ENCODE results near the gene SPINK1. TPM values are rescaled to one million over a fixed set of nuclear protein-coding genes. Genes with fewer than 3 reads are reported as not detected.
A peak's percentile ranks its signal among the peaks of the same experiment; 100 is the strongest.

Gene SPINK1
- total RNA-seq, 4 donors from 2014 or later = 22.5 to 317 (median 54.1) TPM; not detected in 1

DNA sequence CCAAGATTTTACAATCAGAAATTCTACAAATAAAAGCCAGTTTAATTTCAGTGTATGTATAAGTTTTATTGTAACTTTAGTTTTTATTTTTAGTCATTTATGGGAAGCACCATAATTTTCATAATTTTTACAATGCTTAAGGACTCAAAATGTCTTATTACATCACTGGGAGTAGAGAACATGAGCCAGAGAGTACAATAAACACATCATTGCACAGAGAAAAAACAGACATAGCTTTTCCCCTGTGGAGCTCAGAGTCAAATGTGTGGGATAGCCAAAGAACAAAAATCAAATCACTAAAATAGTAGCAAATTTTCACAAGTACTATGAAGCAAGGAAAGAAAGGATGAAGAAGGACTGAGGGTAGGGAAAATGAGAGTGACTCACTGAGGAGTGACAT is 43.4 kb downstream of the SPINK1 start:
- Histone ChIP-seq H3K9me3 (no peaks in the 10 kb centered on the region), H3K27me3 (no peaks in the 10 kb centered on the region), H3K4me3 (no peak overlapping the region), H3K27ac (peak overlapping the region in 2 of 4 donors; percentile 39 to 64), H3K4me1 (no peaks in the 10 kb centered on the region), H3K36me3 (no peaks in the 10 kb centered on the region)
- DNase-seq = no peak
- in situ Hi-C loops (cut with MboI; ENCODE audit: low pct_ligation_motif_present in 1 of 4, low pct_unique_long_range_greater_than_20kb in 1 of 4, low sequenced_read_pairs in 3 of 4) = no loop called here
- TF ChIP-seq, protein P1, sequence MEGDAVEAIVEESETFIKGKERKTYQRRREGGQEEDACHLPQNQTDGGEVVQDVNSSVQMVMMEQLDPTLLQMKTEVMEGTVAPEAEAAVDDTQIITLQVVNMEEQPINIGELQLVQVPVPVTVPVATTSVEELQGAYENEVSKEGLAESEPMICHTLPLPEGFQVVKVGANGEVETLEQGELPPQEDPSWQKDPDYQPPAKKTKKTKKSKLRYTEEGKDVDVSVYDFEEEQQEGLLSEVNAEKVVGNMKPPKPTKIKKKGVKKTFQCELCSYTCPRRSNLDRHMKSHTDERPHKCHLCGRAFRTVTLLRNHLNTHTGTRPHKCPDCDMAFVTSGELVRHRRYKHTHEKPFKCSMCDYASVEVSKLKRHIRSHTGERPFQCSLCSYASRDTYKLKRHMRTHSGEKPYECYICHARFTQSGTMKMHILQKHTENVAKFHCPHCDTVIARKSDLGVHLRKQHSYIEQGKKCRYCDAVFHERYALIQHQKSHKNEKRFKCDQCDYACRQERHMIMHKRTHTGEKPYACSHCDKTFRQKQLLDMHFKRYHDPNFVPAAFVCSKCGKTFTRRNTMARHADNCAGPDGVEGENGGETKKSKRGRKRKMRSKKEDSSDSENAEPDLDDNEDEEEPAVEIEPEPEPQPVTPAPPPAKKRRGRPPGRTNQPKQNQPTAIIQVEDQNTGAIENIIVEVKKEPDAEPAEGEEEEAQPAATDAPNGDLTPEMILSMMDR (IDR thresholded peaks at IDR 0.05) = no peak
- TF ChIP-seq POLR2AphosphoS5 (IDR thresholded peaks at IDR 0.05) (peak in 2 of 3 donors; percentile 56 to 58), POLR2A (IDR thresholded peaks at IDR 0.05) (no peak), EP300 (IDR thresholded peaks at IDR 0.05; ENCODE audit: low read depth) (no peak)
- intact Hi-C loops (cut with DNase I; ENCODE audit: low total_unique reads) = no loop called here

DNA sequence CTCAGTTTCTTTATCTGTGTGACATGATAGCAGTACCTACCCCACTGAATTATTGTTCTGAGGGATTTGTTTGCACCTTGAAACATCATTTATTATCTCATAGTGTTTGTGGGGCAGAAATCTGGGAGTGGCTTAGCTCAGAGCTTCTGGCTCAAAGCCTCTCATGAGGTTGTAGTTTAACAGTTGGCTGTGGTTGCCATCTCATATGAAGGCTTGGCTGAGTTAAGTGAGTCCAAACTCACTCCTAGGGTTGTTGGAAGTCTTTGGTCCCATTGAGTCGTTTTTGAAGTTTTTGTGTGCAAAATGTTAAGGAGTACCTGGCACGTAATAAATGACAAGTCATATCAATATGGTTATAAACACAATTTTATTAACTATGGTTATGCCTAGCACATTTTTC is 45.3 kb downstream of the SPINK1 start:
- DNase-seq = no peak
- TF ChIP-seq, protein P1 (IDR thresholded peaks at IDR 0.05) = no peak
- TF ChIP-seq POLR2AphosphoS5 (IDR thresholded peaks at IDR 0.05) (no peak), EP300 (IDR thresholded peaks at IDR 0.05; ENCODE audit: low read depth) (no peak), POLR2A (IDR thresholded peaks at IDR 0.05) (no peak)
- Histone ChIP-seq H3K27ac (no peak overlapping the region), H3K36me3 (no peaks in the 10 kb centered on the region), H3K4me1 (peaks cover 0 to 8% (median 3%) of the 10 kb centered on the region in 4 donors), H3K4me3 (no peak overlapping the region), H3K27me3 (no peaks in the 10 kb centered on the region), H3K9me3 (no peaks in the 10 kb centered on the region)
- intact Hi-C loops (cut with DNase I; ENCODE audit: low total_unique reads) = no loop called here
- 71 to 76% methylated on average over 2 of the region's 2 CpGs for WGBS, 2 donors (ENCODE audit: low coverage in 1 of 2)
- in situ Hi-C loops (cut with MboI; ENCODE audit: low pct_ligation_motif_present in 1 of 4, low pct_unique_long_range_greater_than_20kb in 1 of 4, low sequenced_read_pairs in 3 of 4) = no loop called here

DNA sequence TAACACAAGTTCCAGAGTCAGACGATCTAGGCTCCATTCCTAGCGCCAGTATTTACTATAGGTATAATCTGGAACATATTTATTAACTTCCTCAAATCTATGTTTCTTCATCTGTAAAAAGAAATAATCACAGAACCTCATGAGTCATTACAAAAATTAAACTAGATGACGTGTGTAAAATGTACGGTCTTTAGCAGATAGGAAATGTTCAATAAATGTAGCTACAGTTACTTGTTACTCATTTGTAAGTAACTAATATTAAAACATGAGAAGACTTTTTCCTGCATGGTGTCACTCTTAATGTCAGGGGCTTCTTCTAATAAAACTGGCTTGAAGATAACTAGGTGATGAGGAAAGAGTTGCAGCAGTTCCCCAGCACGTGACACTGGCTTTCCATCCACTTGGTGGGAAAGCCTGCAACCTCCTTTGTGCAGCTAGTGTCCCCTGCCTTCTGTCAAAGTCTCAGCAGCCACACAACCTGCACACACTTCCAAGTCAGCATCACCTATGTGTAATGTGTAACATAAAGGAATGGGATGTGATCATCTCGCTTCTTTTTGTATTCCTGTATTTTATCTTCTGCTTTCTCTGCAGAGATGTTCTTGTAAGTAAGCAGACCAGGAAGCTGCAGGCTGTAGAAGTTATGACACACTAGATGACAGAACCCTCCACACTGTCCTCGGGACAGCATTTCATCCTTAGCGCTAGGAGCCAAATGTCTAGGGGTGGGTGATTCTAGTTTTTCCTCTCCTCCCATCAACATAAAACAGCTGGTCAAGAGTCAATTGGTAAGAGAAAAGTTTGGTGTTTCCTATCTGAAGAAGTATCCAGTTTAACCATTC is 47.1 kb downstream of the SPINK1 start:
- WGBS, 2 donors (ENCODE audit: low coverage in 1 of 2) = 49 to 67% methylated on average over 7 to 8 of the region's 8 CpGs
- intact Hi-C loops (cut with DNase I; ENCODE audit: low total_unique reads) = no loop called here

More for the DNA sequence above, 47.1 kb downstream of the SPINK1 start:
- no peak for TF ChIP-seq EP300 (IDR thresholded peaks at IDR 0.05; ENCODE audit: low read depth)
- TF ChIP-seq, protein P1 (IDR thresholded peaks at IDR 0.05) = no peak
- no peak for TF ChIP-seq POLR2AphosphoS5 (IDR thresholded peaks at IDR 0.05)
- TF ChIP-seq POLR2A (IDR thresholded peaks at IDR 0.05) = no peak
- peaks cover 0 to 8% (median 3%) of the 10 kb centered on the region in 4 donors for H3K4me1 ChIP-seq
- no peaks in the 10 kb centered on the region for H3K27me3 ChIP-seq
- H3K9me3 ChIP-seq = no peaks in the 10 kb centered on the region
- DNase-seq = no peak
- H3K27ac ChIP-seq = no peak overlapping the region
- in situ Hi-C loops (cut with MboI; ENCODE audit: low pct_ligation_motif_present in 1 of 4, low pct_unique_long_range_greater_than_20kb in 1 of 4, low sequenced_read_pairs in 3 of 4) = no loop called here
- no peak overlapping the region for H3K4me3 ChIP-seq
- H3K36me3 ChIP-seq = no peaks in the 10 kb centered on the region
